HL-60 (cell line): Measurements from ENCODE around the gene THSD8.

Experiments used
- GABPA ChIP-seq: IDR thresholded peaks from 2 replicates; pipeline ENCODE4 v1.6.1; 2012; ENCODE audit warnings: low read depth
- POLR2AphosphoS5 ChIP-seq: IDR thresholded peaks from 2 replicates; pipeline ENCODE4 v1.6.1; 2012; ENCODE audit warnings: low read depth
- REST ChIP-seq: IDR thresholded peaks from 2 replicates; pipeline ENCODE4 v1.6.1; 2012; ENCODE audit warnings: low read depth; ENCODE audit not compliant: insufficient replicate concordance
- SPI1 ChIP-seq: IDR thresholded peaks from 2 replicates; pipeline ENCODE4 v1.6.1; 2012; ENCODE audit warnings: low read depth, mild to moderate bottlenecking, borderline replicate concordance
- TF ChIP-seq, protein P1 (sequence below): IDR thresholded peaks from one replicate; pipeline ENCODE4 v1.5.1; 2011; ENCODE audit warnings: low read length, control low read depth, inconsistent platforms; ENCODE audit not compliant: insufficient read depth

- TF ChIP-seq, protein P1, sequence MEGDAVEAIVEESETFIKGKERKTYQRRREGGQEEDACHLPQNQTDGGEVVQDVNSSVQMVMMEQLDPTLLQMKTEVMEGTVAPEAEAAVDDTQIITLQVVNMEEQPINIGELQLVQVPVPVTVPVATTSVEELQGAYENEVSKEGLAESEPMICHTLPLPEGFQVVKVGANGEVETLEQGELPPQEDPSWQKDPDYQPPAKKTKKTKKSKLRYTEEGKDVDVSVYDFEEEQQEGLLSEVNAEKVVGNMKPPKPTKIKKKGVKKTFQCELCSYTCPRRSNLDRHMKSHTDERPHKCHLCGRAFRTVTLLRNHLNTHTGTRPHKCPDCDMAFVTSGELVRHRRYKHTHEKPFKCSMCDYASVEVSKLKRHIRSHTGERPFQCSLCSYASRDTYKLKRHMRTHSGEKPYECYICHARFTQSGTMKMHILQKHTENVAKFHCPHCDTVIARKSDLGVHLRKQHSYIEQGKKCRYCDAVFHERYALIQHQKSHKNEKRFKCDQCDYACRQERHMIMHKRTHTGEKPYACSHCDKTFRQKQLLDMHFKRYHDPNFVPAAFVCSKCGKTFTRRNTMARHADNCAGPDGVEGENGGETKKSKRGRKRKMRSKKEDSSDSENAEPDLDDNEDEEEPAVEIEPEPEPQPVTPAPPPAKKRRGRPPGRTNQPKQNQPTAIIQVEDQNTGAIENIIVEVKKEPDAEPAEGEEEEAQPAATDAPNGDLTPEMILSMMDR, result no peak
- TF ChIP-seq GABPA (no peak), POLR2AphosphoS5 (no peak), REST (no peak), SPI1 (no peak)
Observed at GRCh38 chr19:12767150-12767549, 34.7 kb upstream of the THSD8 start.
